OCI-LY1 (cell line): Measurements from ENCODE around the gene ANKS4B.

Experiments used
- EZH2 ChIP-seq: fragments of 200-600 bp; sonication (generic), shearing (Covaris generic); IDR thresholded peaks from 2 replicates; pipeline ENCODE4 v1.8.0; 2017; ENCODE audit warnings: borderline replicate concordance, mixed run types, mild to moderate bottlenecking, antibody characterized with exemption, low read length, moderate library complexity, mixed read lengths
- TF ChIP-seq, protein P1 (sequence below): fragments of 200-600 bp; sonication (generic), shearing (Covaris generic); IDR thresholded peaks from 2 replicates; pipeline ENCODE4 v1.5.1; 2017; ENCODE audit warnings: mild to moderate bottlenecking, antibody characterized with exemption, low read length, moderate library complexity, mixed read lengths

DNA sequence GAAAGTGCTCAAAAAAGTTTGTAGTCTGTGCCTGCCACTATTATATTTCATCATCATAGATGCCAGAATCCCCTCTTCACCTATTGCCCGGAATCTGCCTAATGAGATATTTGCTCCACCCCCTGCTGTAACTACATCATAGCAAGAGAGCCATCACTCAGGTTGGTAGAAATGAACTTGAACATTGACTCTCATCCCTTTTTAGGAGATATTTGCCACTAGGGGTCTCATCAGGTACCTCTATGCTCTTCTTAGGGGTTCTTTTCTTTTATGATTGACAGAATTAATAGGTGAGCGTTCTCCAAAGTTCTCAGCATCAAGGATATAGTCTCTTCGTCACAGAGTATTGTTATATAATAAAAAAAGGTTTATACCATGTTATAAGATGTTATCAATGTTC, 20.0 kb downstream of the ANKS4B start:
- TF ChIP-seq, protein P1, sequence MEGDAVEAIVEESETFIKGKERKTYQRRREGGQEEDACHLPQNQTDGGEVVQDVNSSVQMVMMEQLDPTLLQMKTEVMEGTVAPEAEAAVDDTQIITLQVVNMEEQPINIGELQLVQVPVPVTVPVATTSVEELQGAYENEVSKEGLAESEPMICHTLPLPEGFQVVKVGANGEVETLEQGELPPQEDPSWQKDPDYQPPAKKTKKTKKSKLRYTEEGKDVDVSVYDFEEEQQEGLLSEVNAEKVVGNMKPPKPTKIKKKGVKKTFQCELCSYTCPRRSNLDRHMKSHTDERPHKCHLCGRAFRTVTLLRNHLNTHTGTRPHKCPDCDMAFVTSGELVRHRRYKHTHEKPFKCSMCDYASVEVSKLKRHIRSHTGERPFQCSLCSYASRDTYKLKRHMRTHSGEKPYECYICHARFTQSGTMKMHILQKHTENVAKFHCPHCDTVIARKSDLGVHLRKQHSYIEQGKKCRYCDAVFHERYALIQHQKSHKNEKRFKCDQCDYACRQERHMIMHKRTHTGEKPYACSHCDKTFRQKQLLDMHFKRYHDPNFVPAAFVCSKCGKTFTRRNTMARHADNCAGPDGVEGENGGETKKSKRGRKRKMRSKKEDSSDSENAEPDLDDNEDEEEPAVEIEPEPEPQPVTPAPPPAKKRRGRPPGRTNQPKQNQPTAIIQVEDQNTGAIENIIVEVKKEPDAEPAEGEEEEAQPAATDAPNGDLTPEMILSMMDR, result peak; percentile 27; the same call in 1 of the 2 replicates
- TF ChIP-seq EZH2, result no peak
